ENCODE measurements around the gene IDH2.

The IDH2 gene

DNA sequence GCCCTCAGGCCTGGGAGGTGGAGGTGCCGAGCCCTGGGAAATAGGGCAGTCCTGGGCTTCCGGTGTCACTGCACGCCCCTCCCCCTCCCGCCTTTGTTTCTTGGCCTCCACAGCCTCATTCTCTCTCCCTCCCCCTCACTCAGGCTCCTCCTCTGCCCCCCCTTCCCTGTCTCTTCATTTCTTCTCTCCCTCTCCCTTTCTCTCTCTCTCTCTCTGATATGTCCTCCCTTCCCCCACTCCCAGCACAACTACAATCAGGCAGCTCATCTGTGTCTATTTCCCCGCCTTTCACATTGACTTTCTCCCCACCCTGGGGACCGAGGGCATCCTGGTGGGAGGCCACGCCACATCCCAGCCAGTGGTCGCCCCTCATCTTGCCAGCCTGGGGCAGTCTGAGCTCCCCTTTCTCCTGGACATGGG, 40.2 kb downstream of the IDH2 start (continued):
- TF ChIP-seq, protein P1, sequence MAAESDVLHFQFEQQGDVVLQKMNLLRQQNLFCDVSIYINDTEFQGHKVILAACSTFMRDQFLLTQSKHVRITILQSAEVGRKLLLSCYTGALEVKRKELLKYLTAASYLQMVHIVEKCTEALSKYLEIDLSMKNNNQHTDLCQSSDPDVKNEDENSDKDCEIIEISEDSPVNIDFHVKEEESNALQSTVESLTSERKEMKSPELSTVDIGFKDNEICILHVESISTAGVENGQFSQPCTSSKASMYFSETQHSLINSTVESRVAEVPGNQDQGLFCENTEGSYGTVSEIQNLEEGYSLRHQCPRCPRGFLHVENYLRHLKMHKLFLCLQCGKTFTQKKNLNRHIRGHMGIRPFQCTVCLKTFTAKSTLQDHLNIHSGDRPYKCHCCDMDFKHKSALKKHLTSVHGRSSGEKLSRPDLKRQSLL (tag by site-specific recombination; IDR thresholded peaks at IDR 0.05) = no peak
- TF ChIP-seq ZNF302 (tag by site-specific recombination; IDR thresholded peaks at IDR 0.05; ENCODE audit: low read depth) (no peak), ZNF211 (tag by site-specific recombination; IDR thresholded peaks at IDR 0.05; ENCODE audit: low read depth) (no peak), KLF16 (tag by site-specific recombination; IDR thresholded peaks at IDR 0.05) (no peak), ZNF24 (tag by site-specific recombination; IDR thresholded peaks at IDR 0.05) (no peak), MZF1 (tag by site-specific recombination; IDR thresholded peaks at IDR 0.05; ENCODE audit: borderline replicate concordance) (no peak)
- TF ChIP-seq, protein P2, sequence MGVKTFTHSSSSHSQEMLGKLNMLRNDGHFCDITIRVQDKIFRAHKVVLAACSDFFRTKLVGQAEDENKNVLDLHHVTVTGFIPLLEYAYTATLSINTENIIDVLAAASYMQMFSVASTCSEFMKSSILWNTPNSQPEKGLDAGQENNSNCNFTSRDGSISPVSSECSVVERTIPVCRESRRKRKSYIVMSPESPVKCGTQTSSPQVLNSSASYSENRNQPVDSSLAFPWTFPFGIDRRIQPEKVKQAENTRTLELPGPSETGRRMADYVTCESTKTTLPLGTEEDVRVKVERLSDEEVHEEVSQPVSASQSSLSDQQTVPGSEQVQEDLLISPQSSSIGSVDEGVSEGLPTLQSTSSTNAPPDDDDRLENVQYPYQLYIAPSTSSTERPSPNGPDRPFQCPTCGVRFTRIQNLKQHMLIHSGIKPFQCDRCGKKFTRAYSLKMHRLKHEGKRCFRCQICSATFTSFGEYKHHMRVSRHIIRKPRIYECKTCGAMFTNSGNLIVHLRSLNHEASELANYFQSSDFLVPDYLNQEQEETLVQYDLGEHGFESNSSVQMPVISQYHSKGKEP (tag by site-specific recombination; IDR thresholded peaks at IDR 0.05) = no peak

DNA sequence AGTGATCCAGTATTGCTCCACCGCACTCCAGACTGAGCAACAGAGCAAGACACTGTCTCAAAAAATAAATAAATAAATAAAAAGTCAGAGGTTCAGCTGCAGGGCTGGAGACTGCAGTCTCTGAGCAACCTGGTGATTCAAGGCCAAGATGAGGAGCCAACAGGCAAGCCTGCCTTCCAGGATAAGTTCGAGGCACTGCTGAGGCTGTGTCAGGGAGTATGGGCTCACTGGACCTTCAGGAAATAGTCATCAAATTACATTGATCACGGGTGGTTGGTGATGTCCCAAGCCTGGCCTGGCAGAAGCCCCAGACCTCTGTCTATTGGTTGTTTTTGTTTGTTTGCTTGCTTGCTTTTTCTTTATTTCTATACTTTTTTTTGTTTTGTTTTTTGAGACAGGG, 41.5 kb downstream of the IDH2 start:
- H3K27ac ChIP-seq (ENCODE audit: extremely low read depth, low read depth, low read length) = no peak overlapping the region
- no peak overlapping the region for H3K4me3 ChIP-seq (ENCODE audit: low read depth, low read length)
- no peaks in the 10 kb centered on the region for H3K36me3 ChIP-seq (ENCODE audit: control insufficient read depth in 2 of 2, insufficient read depth in 1 of 2, low read length in 2 of 2)
- no peaks in the 10 kb centered on the region for H3K9me3 ChIP-seq (ENCODE audit: control insufficient read depth, insufficient read depth, low read depth, low read length)
- peaks cover 4% of the 10 kb centered on the region for H3K4me1 ChIP-seq (ENCODE audit: control insufficient read depth, insufficient read depth, low read length)
- CTCF ChIA-PET = interaction anchor here (0.6 to 3.1 kb wide), 3 partner anchors 10 to 26 kb away, joined by 3 to 12 read pairs (median 4); no protein-coding TSS in a partner anchor
- TF ChIP-seq, protein P3, sequence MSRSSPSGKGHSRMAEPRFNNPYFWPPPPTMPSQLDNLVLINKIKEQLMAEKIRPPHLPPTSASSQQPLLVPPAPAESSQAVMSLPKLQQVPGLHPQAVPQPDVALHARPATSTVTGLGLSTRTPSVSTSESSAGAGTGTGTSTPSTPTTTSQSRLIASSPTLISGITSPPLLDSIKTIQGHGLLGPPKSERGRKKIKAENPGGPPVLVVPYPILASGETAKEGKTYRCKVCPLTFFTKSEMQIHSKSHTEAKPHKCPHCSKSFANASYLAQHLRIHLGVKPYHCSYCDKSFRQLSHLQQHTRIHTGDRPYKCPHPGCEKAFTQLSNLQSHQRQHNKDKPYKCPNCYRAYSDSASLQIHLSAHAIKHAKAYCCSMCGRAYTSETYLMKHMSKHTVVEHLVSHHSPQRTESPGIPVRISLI (tag by site-specific recombination; IDR thresholded peaks at IDR 0.05) = no peak
- POLR2A ChIA-PET = no interaction called here

DNA sequence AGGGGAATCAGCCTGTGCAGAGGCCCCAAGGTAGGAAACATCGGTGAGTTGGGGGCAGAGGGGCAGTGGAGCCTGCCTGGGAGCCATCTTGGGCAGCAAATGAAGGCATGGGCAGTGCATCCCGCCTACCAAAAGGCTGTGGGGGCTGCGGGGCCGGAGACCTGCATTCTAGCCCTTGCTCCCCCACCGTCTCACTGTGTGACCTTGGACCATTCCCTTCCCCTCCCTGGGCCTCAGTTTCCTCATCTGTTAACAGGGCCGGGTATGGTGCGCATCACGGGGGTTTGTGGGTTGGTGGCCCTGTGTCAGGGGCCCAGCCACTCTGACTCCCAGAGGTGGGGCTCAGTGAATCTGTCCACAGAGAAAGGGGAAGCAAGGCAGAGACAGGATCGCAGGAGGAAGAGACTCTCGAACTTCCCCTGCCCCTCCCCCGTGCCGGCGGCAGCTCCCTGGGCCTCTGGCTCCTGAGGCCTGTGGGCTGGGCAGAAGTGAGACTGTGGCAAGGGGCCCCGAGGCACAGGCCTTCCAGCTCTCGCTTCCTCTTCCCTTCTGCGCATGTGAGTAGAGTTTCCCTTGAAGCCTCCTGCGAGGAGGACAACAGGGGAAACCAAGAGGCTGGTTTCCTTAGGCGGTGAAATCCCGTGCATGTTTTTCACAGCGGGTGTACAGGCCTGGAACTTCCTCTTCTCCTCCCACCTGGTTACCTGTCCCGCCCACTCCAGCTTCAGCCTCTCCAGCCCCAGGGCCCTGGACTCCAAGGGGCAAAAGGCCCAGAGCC, 42.9 kb downstream of the IDH2 start:
- ChIA-PET POLR2A (no interaction called here), CTCF (no interaction called here)
- Histone ChIP-seq H3K4me1 (ENCODE audit: control insufficient read depth, insufficient read depth, low read length) (peaks cover 12% of the 10 kb centered on the region), H3K9me3 (ENCODE audit: control insufficient read depth, insufficient read depth, low read depth, low read length) (no peaks in the 10 kb centered on the region), H3K4me3 (ENCODE audit: low read depth, low read length) (no peak overlapping the region), H3K27ac (ENCODE audit: extremely low read depth, low read depth, low read length) (no peak overlapping the region), H3K36me3 (ENCODE audit: control insufficient read depth in 2 of 2, insufficient read depth in 1 of 2, low read length in 2 of 2) (no peaks in the 10 kb centered on the region)
- TF ChIP-seq, protein P4, sequence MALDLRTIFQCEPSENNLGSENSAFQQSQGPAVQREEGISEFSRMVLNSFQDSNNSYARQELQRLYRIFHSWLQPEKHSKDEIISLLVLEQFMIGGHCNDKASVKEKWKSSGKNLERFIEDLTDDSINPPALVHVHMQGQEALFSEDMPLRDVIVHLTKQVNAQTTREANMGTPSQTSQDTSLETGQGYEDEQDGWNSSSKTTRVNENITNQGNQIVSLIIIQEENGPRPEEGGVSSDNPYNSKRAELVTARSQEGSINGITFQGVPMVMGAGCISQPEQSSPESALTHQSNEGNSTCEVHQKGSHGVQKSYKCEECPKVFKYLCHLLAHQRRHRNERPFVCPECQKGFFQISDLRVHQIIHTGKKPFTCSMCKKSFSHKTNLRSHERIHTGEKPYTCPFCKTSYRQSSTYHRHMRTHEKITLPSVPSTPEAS (tag by site-specific recombination; IDR thresholded peaks at IDR 0.05) = no peak
- no peak for TF ChIP-seq ZNF707 (tag by site-specific recombination; IDR thresholded peaks at IDR 0.05)
- 0 out of 2 replicates have a peak, but pooled peaks have one; percentile 4 for TF ChIP-seq PRDM1 (tag by site-specific recombination; IDR thresholded peaks at IDR 0.05)

DNA sequence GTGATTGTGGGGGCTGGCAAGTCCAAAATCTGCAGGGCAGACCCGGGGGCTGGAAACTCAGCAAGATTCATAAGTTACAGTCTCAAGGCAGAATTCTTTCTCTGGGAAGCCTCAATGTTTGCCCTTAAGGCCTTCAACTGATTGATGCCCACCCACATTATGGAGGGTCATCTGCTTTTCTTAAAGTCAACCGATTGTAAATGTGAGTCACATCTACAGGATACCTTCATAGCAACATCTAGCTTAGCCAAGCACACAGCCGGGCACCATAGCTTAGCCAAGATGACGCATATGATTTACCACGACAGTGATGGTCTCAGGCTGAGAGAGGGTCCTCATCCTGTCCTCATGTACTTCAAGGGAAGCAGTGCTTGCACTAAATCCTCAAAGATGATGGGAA, 43.5 kb downstream of the IDH2 start:
- Histone ChIP-seq H3K27ac (ENCODE audit: extremely low read depth, low read depth, low read length) (no peak overlapping the region), H3K36me3 (ENCODE audit: control insufficient read depth in 2 of 2, insufficient read depth in 1 of 2, low read length in 2 of 2) (no peaks in the 10 kb centered on the region), H3K4me1 (ENCODE audit: control insufficient read depth, insufficient read depth, low read length) (peaks cover 14% of the 10 kb centered on the region), H3K4me3 (ENCODE audit: low read depth, low read length) (no peak overlapping the region), H3K9me3 (ENCODE audit: control insufficient read depth, insufficient read depth, low read depth, low read length) (no peaks in the 10 kb centered on the region)
- peak; percentile 82 for TF ChIP-seq ZNF10 (tag by site-specific recombination; IDR thresholded peaks at IDR 0.05)
- no peak for TF ChIP-seq BCL11A (tag by site-specific recombination; IDR thresholded peaks at IDR 0.05; ENCODE audit: low read depth)
- TF ChIP-seq, protein P5, sequence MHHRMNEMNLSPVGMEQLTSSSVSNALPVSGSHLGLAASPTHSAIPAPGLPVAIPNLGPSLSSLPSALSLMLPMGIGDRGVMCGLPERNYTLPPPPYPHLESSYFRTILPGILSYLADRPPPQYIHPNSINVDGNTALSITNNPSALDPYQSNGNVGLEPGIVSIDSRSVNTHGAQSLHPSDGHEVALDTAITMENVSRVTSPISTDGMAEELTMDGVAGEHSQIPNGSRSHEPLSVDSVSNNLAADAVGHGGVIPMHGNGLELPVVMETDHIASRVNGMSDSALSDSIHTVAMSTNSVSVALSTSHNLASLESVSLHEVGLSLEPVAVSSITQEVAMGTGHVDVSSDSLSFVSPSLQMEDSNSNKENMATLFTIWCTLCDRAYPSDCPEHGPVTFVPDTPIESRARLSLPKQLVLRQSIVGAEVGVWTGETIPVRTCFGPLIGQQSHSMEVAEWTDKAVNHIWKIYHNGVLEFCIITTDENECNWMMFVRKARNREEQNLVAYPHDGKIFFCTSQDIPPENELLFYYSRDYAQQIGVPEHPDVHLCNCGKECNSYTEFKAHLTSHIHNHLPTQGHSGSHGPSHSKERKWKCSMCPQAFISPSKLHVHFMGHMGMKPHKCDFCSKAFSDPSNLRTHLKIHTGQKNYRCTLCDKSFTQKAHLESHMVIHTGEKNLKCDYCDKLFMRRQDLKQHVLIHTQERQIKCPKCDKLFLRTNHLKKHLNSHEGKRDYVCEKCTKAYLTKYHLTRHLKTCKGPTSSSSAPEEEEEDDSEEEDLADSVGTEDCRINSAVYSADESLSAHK (tag by site-specific recombination; IDR thresholded peaks at IDR 0.05) = no peak
- no peak for TF ChIP-seq YY1 (tag by site-specific recombination; IDR thresholded peaks at IDR 0.05)
- POLR2A ChIA-PET = no interaction called here
- CTCF ChIA-PET = no interaction called here
